ENCODE measurements around the gene CHMP2A. TPM values are rescaled to one million over a fixed set of nuclear protein-coding genes. Genes with fewer than 3 reads are reported as not detected.

CHMP2A gene
- total and polyA plus RNA-seq, 2 of the 13 experiments (the other 11 are each of a cell fraction or from before 2014, with no cell fraction given): 49.7 to 55.0 TPM

DNA sequence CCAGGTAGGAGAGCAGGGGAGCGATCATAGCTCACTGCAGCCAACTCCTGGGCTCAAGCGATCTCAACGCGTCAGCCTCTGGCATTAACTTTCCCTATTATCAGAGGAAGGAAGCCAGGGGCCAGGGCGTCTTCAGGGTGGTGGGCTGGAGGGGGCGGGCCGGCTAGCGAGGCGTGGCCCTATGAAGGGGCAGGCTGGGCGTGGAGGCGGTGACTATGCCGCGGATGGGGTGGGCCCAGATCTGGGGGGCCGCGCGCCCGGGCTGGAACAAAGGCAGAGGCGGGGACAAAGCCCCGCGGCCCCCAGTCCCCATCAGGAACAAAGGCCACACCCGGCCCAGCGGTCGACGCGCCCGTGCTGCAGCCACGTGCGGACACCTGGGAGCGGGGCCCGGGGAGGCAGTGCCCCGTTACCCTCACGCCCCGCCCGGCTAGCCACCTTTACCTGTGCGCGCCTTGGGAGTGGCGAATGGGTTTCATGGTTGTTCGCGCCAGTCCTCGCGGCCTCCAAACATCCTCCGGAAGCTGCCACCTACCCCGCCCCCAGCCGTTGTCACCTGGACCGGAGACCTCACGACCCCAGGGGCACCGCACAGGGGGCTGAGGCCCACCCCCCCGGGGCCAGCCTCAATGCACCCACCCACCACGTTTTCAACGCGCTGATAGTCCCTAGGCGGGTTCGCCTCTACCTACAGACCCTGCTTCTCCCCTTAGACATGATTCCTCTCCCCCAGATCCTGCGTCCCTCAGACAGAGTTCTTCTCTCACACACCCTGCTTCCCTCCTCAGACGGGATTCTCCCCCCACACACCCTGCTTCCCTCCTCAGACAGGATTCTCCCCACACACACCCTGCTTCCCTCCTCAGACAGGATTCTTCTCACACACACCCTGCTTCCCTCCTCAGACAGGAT lies 16.4 kb downstream of the CHMP2A start (continued):
- peak; percentile 34; the same call in 1 of the 2 replicates for TF ChIP-seq KLF12 (CRISPR knock-in tag; IDR thresholded peaks at IDR 0.05; ENCODE audit: borderline replicate concordance)
- TF ChIP-seq, protein P1, sequence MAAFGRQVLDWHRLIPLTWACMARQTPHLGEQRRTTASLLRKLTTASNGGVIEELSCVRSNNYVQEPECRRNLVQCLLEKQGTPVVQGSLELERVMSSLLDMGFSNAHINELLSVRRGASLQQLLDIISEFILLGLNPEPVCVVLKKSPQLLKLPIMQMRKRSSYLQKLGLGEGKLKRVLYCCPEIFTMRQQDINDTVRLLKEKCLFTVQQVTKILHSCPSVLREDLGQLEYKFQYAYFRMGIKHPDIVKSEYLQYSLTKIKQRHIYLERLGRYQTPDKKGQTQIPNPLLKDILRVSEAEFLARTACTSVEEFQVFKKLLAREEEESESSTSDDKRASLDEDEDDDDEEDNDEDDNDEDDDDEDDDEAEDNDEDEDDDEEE (CRISPR knock-in tag; IDR thresholded peaks at IDR 0.05): peak; percentile 17; the same call in 1 of the 2 replicates
- TF ChIP-seq ZNF737 (CRISPR knock-in tag; IDR thresholded peaks at IDR 0.05; ENCODE audit: borderline replicate concordance): no peak
- 0 out of 2 replicates have a peak, but pooled peaks have one; percentile 33 for TF ChIP-seq SMYD3 (CRISPR knock-in tag; IDR thresholded peaks at IDR 0.05)
- no peak for TF ChIP-seq HOXA7 (CRISPR knock-in tag; IDR thresholded peaks at IDR 0.05)
- peak; percentile 56; the same call in 1 of the 2 replicates for TF ChIP-seq MYC (CRISPR knock-in tag; IDR thresholded peaks at IDR 0.05; ENCODE audit: borderline replicate concordance)
- no peak for TF ChIP-seq DNMT1 (CRISPR knock-in tag; IDR thresholded peaks at IDR 0.05)
- TF ChIP-seq TCF7 (IDR thresholded peaks at IDR 0.05; ENCODE audit: low read depth): peak; percentile 17; the same call in 1 of the 2 replicates
- TF ChIP-seq KLF9 (CRISPR knock-in tag; IDR thresholded peaks at IDR 0.05; ENCODE audit: low read depth): no peak
- TF ChIP-seq, protein P2, sequence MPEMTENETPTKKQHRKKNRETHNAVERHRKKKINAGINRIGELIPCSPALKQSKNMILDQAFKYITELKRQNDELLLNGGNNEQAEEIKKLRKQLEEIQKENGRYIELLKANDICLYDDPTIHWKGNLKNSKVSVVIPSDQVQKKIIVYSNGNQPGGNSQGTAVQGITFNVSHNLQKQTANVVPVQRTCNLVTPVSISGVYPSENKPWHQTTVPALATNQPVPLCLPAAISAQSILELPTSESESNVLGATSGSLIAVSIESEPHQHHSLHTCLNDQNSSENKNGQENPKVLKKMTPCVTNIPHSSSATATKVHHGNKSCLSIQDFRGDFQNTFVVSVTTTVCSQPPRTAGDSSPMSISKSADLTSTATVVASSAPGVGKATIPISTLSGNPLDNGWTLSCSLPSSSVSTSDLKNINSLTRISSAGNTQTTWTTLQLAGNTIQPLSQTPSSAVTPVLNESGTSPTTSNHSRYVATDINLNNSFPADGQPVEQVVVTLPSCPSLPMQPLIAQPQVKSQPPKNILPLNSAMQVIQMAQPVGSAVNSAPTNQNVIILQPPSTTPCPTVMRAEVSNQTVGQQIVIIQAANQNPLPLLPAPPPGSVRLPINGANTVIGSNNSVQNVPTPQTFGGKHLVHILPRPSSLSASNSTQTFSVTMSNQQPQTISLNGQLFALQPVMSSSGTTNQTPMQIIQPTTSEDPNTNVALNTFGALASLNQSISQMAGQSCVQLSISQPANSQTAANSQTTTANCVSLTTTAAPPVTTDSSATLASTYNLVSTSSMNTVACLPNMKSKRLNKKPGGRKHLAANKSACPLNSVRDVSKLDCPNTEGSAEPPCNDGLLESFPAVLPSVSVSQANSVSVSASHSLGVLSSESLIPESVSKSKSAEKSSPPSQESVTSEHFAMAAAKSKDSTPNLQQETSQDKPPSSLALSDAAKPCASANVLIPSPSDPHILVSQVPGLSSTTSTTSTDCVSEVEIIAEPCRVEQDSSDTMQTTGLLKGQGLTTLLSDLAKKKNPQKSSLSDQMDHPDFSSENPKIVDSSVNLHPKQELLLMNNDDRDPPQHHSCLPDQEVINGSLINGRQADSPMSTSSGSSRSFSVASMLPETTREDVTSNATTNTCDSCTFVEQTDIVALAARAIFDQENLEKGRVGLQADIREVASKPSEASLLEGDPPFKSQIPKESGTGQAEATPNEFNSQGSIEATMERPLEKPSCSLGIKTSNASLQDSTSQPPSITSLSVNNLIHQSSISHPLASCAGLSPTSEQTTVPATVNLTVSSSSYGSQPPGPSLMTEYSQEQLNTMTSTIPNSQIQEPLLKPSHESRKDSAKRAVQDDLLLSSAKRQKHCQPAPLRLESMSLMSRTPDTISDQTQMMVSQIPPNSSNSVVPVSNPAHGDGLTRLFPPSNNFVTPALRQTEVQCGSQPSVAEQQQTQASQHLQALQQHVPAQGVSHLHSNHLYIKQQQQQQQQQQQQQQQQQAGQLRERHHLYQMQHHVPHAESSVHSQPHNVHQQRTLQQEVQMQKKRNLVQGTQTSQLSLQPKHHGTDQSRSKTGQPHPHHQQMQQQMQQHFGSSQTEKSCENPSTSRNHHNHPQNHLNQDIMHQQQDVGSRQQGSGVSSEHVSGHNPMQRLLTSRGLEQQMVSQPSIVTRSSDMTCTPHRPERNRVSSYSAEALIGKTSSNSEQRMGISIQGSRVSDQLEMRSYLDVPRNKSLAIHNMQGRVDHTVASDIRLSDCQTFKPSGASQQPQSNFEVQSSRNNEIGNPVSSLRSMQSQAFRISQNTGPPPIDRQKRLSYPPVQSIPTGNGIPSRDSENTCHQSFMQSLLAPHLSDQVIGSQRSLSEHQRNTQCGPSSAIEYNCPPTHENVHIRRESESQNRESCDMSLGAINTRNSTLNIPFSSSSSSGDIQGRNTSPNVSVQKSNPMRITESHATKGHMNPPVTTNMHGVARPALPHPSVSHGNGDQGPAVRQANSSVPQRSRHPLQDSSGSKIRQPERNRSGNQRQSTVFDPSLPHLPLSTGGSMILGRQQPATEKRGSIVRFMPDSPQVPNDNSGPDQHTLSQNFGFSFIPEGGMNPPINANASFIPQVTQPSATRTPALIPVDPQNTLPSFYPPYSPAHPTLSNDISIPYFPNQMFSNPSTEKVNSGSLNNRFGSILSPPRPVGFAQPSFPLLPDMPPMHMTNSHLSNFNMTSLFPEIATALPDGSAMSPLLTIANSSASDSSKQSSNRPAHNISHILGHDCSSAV (CRISPR knock-in tag; IDR thresholded peaks at IDR 0.05; ENCODE audit: borderline replicate concordance): no peak
- no peak for TF ChIP-seq ZNF441 (CRISPR knock-in tag; IDR thresholded peaks at IDR 0.05; ENCODE audit: borderline replicate concordance)
- TF ChIP-seq ZMYM3 (CRISPR knock-in tag; IDR thresholded peaks at IDR 0.05): no peak
- TF ChIP-seq, protein P3, sequence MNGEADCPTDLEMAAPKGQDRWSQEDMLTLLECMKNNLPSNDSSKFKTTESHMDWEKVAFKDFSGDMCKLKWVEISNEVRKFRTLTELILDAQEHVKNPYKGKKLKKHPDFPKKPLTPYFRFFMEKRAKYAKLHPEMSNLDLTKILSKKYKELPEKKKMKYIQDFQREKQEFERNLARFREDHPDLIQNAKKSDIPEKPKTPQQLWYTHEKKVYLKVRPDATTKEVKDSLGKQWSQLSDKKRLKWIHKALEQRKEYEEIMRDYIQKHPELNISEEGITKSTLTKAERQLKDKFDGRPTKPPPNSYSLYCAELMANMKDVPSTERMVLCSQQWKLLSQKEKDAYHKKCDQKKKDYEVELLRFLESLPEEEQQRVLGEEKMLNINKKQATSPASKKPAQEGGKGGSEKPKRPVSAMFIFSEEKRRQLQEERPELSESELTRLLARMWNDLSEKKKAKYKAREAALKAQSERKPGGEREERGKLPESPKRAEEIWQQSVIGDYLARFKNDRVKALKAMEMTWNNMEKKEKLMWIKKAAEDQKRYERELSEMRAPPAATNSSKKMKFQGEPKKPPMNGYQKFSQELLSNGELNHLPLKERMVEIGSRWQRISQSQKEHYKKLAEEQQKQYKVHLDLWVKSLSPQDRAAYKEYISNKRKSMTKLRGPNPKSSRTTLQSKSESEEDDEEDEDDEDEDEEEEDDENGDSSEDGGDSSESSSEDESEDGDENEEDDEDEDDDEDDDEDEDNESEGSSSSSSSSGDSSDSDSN (CRISPR knock-in tag; IDR thresholded peaks at IDR 0.05): 0 out of 2 replicates have a peak, but pooled peaks have one; percentile 30
- peak; percentile 66; the same call in 1 of the 2 replicates for TF ChIP-seq ARNTL (CRISPR knock-in tag; IDR thresholded peaks at IDR 0.05)
- TF ChIP-seq TRAFD1 (CRISPR knock-in tag; IDR thresholded peaks at IDR 0.05; ENCODE audit: borderline replicate concordance): no peak
